ENCODE measurements around the gene C20orf204. TPM values are rescaled to one million over a fixed set of nuclear protein-coding genes. Genes with fewer than 3 reads are reported as not detected.

The C20orf204 gene
- total and polyA plus RNA-seq, 10 of the 15 experiments (the other 5 are each of a cell fraction or from before 2014, with no cell fraction given), result 0.24 to 56.0 (median 12.4) TPM

DNA sequence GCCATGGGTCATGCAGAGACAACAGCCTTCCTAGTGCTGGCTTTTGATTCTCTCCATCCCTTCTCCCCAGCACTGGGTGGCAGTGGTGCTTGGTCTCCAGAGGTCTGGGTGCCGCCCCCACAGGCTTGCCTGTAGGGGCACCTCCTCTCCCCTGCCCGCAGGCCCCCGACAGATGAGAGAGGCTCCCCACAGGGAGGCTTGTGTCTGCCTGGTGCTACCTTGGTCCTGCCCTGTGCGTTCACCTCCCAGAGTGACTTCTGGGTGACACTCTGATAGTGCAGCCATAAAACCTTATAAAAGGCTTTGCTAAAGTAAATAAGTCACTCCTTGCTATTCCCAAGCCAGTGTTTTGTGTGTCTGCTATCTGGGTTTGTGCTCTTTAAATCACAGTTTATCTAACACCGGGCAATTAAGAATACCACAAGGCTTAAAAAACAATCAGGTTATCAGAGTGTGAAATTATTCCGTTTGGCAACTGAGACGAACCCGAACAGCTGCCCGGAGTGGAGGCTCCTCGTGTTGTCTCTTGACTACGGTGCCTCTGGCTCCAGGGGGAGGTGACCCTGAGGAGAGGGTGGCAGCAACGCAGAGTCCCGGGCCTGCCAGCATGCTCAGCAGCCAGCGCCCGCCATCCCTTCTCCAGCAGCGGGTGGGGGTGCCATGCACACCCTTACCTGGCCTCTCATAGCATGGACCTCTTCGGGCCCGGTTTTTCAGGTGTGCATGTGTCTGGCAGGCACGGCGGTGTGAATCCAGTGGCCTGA lies 5.4 kb upstream of the C20orf204 start (continued):
- TF ChIP-seq IKZF1 (conservative IDR thresholded peaks at IDR 0.05) (no peak), KAT2A (conservative IDR thresholded peaks at IDR 0.05; ENCODE audit: control insufficient read depth, low read depth, low read length) (no peak), CBX3 (IDR thresholded peaks at IDR 0.05; ENCODE audit: borderline replicate concordance, low read depth) (no peak), WRNIP1 (IDR thresholded peaks at IDR 0.05; ENCODE audit: borderline replicate concordance, low read depth, low read length) (no peak), SUZ12 (IDR thresholded peaks at IDR 0.05; ENCODE audit: unreplicated experiment) (no peak)

DNA sequence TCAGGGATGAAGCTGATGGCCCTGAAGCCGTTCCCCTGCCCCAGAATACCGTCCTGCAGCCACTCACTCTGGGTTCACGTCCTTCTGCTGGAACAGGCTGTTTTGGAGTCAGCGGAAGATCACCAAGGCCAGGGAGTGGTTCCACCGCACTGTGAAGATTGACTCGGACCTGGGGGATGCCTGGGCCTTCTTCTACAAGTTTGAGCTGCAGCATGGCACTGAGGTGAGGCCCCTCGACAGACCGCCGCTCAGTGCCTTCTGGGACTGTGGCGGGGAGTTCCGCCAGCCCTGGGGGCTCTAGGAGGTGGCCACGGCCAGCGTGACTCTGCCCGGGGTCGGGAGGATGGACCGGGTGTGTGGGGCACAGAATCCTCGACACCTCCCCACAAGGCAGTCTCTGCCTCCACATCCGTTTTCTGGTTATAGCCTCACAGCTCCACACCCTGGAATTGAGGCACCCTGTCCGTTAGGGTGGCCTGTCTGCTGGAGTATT lies 4.1 kb upstream of the C20orf204 start:
- POLR2A ChIA-PET, result interaction anchor here (0.6 to 0.7 kb wide), 2 partner anchors 11 to 397 kb away, joined by 4 to 5 read pairs; no protein-coding TSS in a partner anchor
- Histone ChIP-seq H3K36me3 (ENCODE audit: control insufficient read depth in 2 of 2, insufficient read depth in 2 of 2, low read length in 1 of 2) (peaks cover 30 to 40% of the 10 kb centered on the region in 2 experiments), H3K27me3 (replicated peaks in 1 of 2; ENCODE audit: control insufficient read depth in 2 of 2, insufficient read depth in 2 of 2, low read length in 1 of 2) (no peaks in the 10 kb centered on the region), H4K20me1 (ENCODE audit: control insufficient read depth, insufficient read depth) (no peaks in the 10 kb centered on the region), H3K27ac (ENCODE audit: control insufficient read depth, insufficient read depth) (no peak overlapping the region), H3K4me2 (ENCODE audit: control insufficient read depth, insufficient read depth) (no peak overlapping the region), H3K4me3 (no peak overlapping the region), H3K4me1 (ENCODE audit: control insufficient read depth, insufficient read depth, low read length) (peaks cover 31% of the 10 kb centered on the region), H2AFZ (ENCODE audit: control insufficient read depth, low read depth, low read length) (no peak overlapping the region), H3K9ac (ENCODE audit: control insufficient read depth, insufficient read depth, low read length) (no peak overlapping the region), H3K9me3 (replicated peaks; ENCODE audit: control insufficient read depth, insufficient read depth, low read length) (no peaks in the 10 kb centered on the region), H3K79me2 (ENCODE audit: control insufficient read depth, insufficient read depth, low read length) (no peaks in the 10 kb centered on the region; the same call in 1 of the 2 replicates)
- 93% methylated on average over 19 of the region's 19 CpGs for WGBS (ENCODE audit: insufficient coverage, insufficient replicate concordance, low lambda C conversion rate, missing lambda C conversion rate)
- no peak for FAIRE-seq
- DNase-seq (ENCODE audit: low read depth, low spot score), result no peak
- RAD21 ChIA-PET (ENCODE audit: unreplicated experiment), result no interaction called here
- CTCF ChIA-PET, result interaction anchor here (0.7 kb wide), 1 partner anchor 37 kb away, joined by 3 read pairs; no protein-coding TSS in a partner anchor
- SMC1A ChIA-PET (ENCODE audit: uncharacterized antibody, unreplicated experiment), result no interaction called here
- no TSS peak for BruUV-seq (replicated peaks)
- no peak for TF ChIP-seq NFYA (IDR thresholded peaks at IDR 0.05; ENCODE audit: borderline replicate concordance, low read depth, low read length)
- TF ChIP-seq POLR2A (IDR thresholded peaks at IDR 0.05; ENCODE audit: low read depth, low read length), result peak; percentile 11; the same call in 1 of the 2 replicates
- TF ChIP-seq MTA3 (IDR thresholded peaks at IDR 0.05; ENCODE audit: borderline replicate concordance, low read length), result no peak
- in situ Hi-C loops (cut with MboI), result no loop called here
- ATAC-seq, result no peak
- intact Hi-C loops (cut with micrococcal nuclease; ENCODE audit: unreplicated experiment), result no loop called here

Data from GM12878 (cell line).